K562 (cell line): ENCODE data around the gene PCAT6. TPM values are rescaled to one million over a fixed set of nuclear protein-coding genes. Genes with fewer than 3 reads are reported as not detected.

Source experiments
- ATAC-seq: fragments of 200-7000 bp; cut with Tn5 transposase; 3 replicates; pipeline ENCODE4 v1.9.1; 2020; ENCODE audit warnings: moderate library complexity
- BruUV-seq: library from RNA; stranded (reverse); fragments of 400-500 nt; replicated peaks from 2 replicates; lab custom pipeline; 2021; lab: Mats Ljungman, UMichigan
- CTCF ChIA-PET: fragments of 300-600 bp; formaldehyde crosslinking; extraction: SDS; loops from one replicate; lab custom pipeline; 2021; ENCODE audit warnings: low intra/inter-chr PET ratio; lab: Yijun Ruan, JAX
- POLR2A ChIA-PET: fragments of 300-600, 350-650 bp; sonication (Branson Sonifier 250); formaldehyde crosslinking; extraction: SDS; loops from one replicate; lab custom pipeline; 2021; ENCODE audit warnings: antibody characterized with exemption, inconsistent platforms; lab: Yijun Ruan, JAX
- DNase-seq, 4 experiments: peaks; one replicate each; pipeline versions ENCODE4 v3.0.0 to v3.0.0-alpha.2; 2011 to 2018; ENCODE audit warnings: low spot score in 3 of 4, mixed read lengths in 3 of 4; ENCODE audit errors: extremely low read depth in 1 of 4
- FAIRE-seq: peaks from 2 replicates; lab custom pipeline; 2011; peaks lifted over from hg19 to GRCh38; lab: Jason Lieb, UNC
- H2AFZ ChIP-seq: 2 replicates; pipeline ENCODE4 v1.6.0; 2011; ENCODE audit warnings: low read depth, low read length, control low read depth, inconsistent platforms
- H3K27ac ChIP-seq: fragments of 200-600 bp; 3 replicates; pipeline ENCODE4 v1.8.0; 2011; ENCODE audit warnings: low read depth, mild to moderate bottlenecking, control low read depth, inconsistent platforms, low read length, moderate library complexity, mixed read lengths; ENCODE audit errors: extremely low read depth
- H3K27me3 ChIP-seq, 2 experiments: fragments of 300-600 bp in 1 of 2; 2 replicates in 1 of 2; 3 replicates in 1 of 2; pipeline versions ENCODE4 v1.6.0 to v1.8.0; 2011; ENCODE audit warnings: inconsistent platforms in 2 of 2, low read length in 2 of 2, mild to moderate bottlenecking in 1 of 2, mixed read lengths in 1 of 2, moderate library complexity in 1 of 2; ENCODE audit not compliant: control insufficient read depth in 2 of 2, insufficient read depth in 2 of 2
- H3K36me3 ChIP-seq: fragments of 300-600 bp; 3 replicates; pipeline ENCODE4 v1.8.0; 2011; ENCODE audit warnings: mild to moderate bottlenecking, low read length, inconsistent platforms; ENCODE audit not compliant: control insufficient read depth, insufficient read depth
- H3K4me1 ChIP-seq, 2 experiments: fragments of 200-600 bp in 1 of 2; replicated peaks in 1 of 2; 2 replicates in 1 of 2; 3 replicates in 1 of 2; pipeline versions ENCODE4 v1.5.1 to v1.8.0; 2011; ENCODE audit warnings: inconsistent platforms in 2 of 2, low read length in 2 of 2, mild to moderate bottlenecking in 1 of 2, mixed read lengths in 1 of 2, moderate library complexity in 1 of 2; ENCODE audit not compliant: control insufficient read depth in 2 of 2, insufficient read depth in 2 of 2
- H3K4me2 ChIP-seq: 2 replicates; pipeline ENCODE4 v1.6.1; 2011; ENCODE audit warnings: low read length, control low read depth, inconsistent platforms, mixed read lengths; ENCODE audit not compliant: insufficient read depth
- H3K4me3 ChIP-seq: fragments of 200-600 bp; sonication (generic), shearing (Covaris generic); 2 replicates; pipeline ENCODE4 v1.5.1; 2016; ENCODE audit warnings: control low read depth, inconsistent platforms
- H3K79me2 ChIP-seq: fragments of 200-600 bp; 3 replicates; pipeline ENCODE4 v1.8.0; 2011; ENCODE audit warnings: low read length, inconsistent platforms; ENCODE audit not compliant: control insufficient read depth, insufficient read depth
- H3K9ac ChIP-seq, 2 experiments: 2 replicates each; pipeline versions ENCODE4 v1.6.0 to v1.6.1; 2011; ENCODE audit warnings: low read depth in 2 of 2, low read length in 2 of 2, control low read depth in 1 of 2, inconsistent platforms in 1 of 2, mild to moderate bottlenecking in 1 of 2, mixed read lengths in 1 of 2; ENCODE audit not compliant: insufficient read depth in 1 of 2
- H3K9me1 ChIP-seq: one replicate; pipeline ENCODE4 v1.6.0; 2011; ENCODE audit warnings: inconsistent platforms, mild to moderate bottlenecking, low read length, moderate library complexity; ENCODE audit not compliant: control insufficient read depth, insufficient read depth
- H3K9me3 ChIP-seq: replicated peaks from 2 replicates; pipeline ENCODE4 v1.5.1; 2011; ENCODE audit warnings: low read depth, low read length, inconsistent platforms; ENCODE audit not compliant: control insufficient read depth, insufficient read depth
- H4K20me1 ChIP-seq: replicated peaks from 2 replicates; pipeline ENCODE4 v1.6.1; 2011; ENCODE audit warnings: low read length, inconsistent platforms, mixed read lengths; ENCODE audit not compliant: control insufficient read depth, insufficient read depth
- CEBPB ChIP-seq: fragments of 450-650 bp; IDR thresholded peaks from 2 replicates; pipeline ENCODE4 v1.6.1; 2016; ENCODE audit warnings: missing genetic modification characterization, missing compliant biosample characterization
- CREM ChIP-seq: IDR thresholded peaks from 2 replicates; pipeline ENCODE4 v1.6.1; 2014; ENCODE audit warnings: antibody characterized with exemption, low read depth
- FOXK2 ChIP-seq, 2 experiments: fragments of 450-650 bp; IDR thresholded peaks in 1 of 2; conservative IDR thresholded peaks in 1 of 2; 2 replicates each; pipeline ENCODE4 v1.6.1; 2016; ENCODE audit warnings: low read depth in 2 of 2, mild to moderate bottlenecking in 1 of 2
- L3MBTL2 ChIP-seq: fragments of 450-650 bp; IDR thresholded peaks from 2 replicates; pipeline ENCODE4 v1.6.1; 2016; ENCODE audit warnings: mild to moderate bottlenecking, moderate library complexity
- NELFE ChIP-seq: IDR thresholded peaks from 2 replicates; pipeline ENCODE4 v1.6.1; 2011; ENCODE audit warnings: mild to moderate bottlenecking; ENCODE audit not compliant: insufficient read depth, insufficient read length
- ZKSCAN8 ChIP-seq: fragments of 200-800 bp; sonication (Bioruptor generic); IDR thresholded peaks from 2 replicates; pipeline ENCODE4 v1.6.1; 2016; ENCODE audit warnings: missing genetic modification characterization, missing compliant biosample characterization
- ZNF280A ChIP-seq: fragments of 450-650 bp; IDR thresholded peaks from 2 replicates; pipeline ENCODE4 v1.6.1; 2018; ENCODE audit warnings: mild to moderate bottlenecking, low read depth; ENCODE audit not compliant: partially characterized antibody
- ZNF354B ChIP-seq: fragments of 250-450 bp; sonication (Bioruptor Pico); IDR thresholded peaks from 2 replicates; pipeline ENCODE4 v1.4.0; 2020
- ZNF561 ChIP-seq: fragments of 450-650 bp; formaldehyde crosslinking; conservative IDR thresholded peaks from 2 replicates; pipeline ENCODE4 v1.4.0; 2020; ENCODE audit warnings: mild to moderate bottlenecking, moderate library complexity
- WGBS: fragments of 100-300 bp; shearing (Covaris generic); methylation state at CpG from one replicate; pipeline ENCODE4 v1.1.6; 2016; ENCODE audit warnings: low coverage, mixed read lengths; ENCODE audit not compliant: insufficient coverage; ENCODE audit errors: missing lambda C conversion rate; 5-methylcytosine and 5-hydroxymethylcytosine counted together
- in situ Hi-C: fragments of 300-500 bp; cut with MboI; formaldehyde crosslinking; loops from 4 replicates; pipeline ENCODE4 v1.15.0; 2018; ENCODE audit warnings: inconsistent platforms, mixed read lengths
- intact Hi-C: fragments of 100-400 bp; cut with micrococcal nuclease; formaldehyde crosslinking; loops from 2 replicates; pipeline ENCODE4 v1.14.2; 2022
- polyA plus RNA-seq, 8 experiments: library from polyadenylated mRNA; depleted of rRNA in 4 of 8; stranded (reverse) in 5 of 8; unstranded in 3 of 8; fragments of >200 nt; fragmentation: Nextera tagmentation in 2 of 8; fragmentation: Illumina TruSeq in 1 of 8; extraction: Ambion mirVana in 2 of 8; extraction: Trizol in 1 of 8; gene quantifications; 2 replicates each; pipeline versions ENCODE4 v1.2.1 to v1.2.3, GENCODE V29; 2011 to 2014; ENCODE audit warnings: inconsistent platforms in 1 of 8, missing spikeins in 1 of 8
- total RNA-seq, 7 experiments: library from RNA; depleted of rRNA in 6 of 7; stranded (reverse); fragments of >200 nt in 6 of 7; fragmentation: Illumina TruSeq in 2 of 7; extraction: Trizol in 2 of 7; gene quantifications; 2 replicates each; pipeline versions ENCODE4 v1.2.1 to v1.2.3, GENCODE V29; 2011 to 2021; ENCODE audit warnings: low replicate concordance in 1 of 7
- TF ChIP-seq, protein P1 (sequence below): sonication (generic); formaldehyde crosslinking; IDR thresholded peaks from 2 replicates; pipeline ENCODE4 v1.9.0; 2022; ENCODE audit warnings: mild to moderate bottlenecking, missing genetic modification reagents
- TF ChIP-seq, protein P2 (sequence below), 2 experiments: fragments of 450-650 bp in 1 of 2; sonication (generic) in 1 of 2; formaldehyde crosslinking in 1 of 2; IDR thresholded peaks in 1 of 2; conservative IDR thresholded peaks in 1 of 2; 2 replicates each; pipeline versions ENCODE4 v1.6.1 to v1.8.1; 2016 to 2023; ENCODE audit warnings: mild to moderate bottlenecking in 2 of 2, moderate library complexity in 2 of 2, inconsistent platforms in 1 of 2, missing genetic modification reagents in 1 of 2

PCAT6 gene
- total and polyA plus RNA-seq, 9 of the 15 experiments (the other 6 are each of a cell fraction or from before 2014, with no cell fraction given): 0.25 to 2.4 (median 0.54) TPM; not detected in 1

DNA sequence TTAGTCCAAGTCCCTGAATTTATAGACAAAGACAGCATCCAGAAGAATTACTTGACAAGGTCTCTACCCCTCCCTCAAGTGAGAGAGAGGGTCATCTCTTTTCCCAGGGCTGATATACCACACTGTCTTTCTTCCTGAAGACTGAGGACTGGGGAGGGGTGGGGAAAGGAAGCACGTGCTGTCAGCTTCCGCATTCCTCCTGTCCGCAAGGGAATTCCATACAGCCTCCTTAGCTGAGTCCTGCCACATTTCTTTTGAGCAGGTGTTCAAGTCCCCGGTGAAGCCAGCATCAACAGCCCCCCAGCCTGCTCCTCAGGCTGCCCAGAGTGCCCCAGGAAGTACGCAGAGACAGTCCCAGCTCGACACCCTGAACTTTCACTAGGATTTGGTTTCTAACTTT is 34.2 kb downstream of the PCAT6 start:
- Histone ChIP-seq H3K9ac (0 out of 4 replicates have a peak overlapping the region, but pooled peaks of 1 of the 2 experiments have one; percentile 27), H3K4me3 (no peak overlapping the region)
- intact Hi-C loops: no loop called here
- 0 out of 2 replicates have a peak, but pooled peaks have one; percentile 17 for TF ChIP-seq L3MBTL2
- TF ChIP-seq CREM: no peak
- TF ChIP-seq, protein P1, sequence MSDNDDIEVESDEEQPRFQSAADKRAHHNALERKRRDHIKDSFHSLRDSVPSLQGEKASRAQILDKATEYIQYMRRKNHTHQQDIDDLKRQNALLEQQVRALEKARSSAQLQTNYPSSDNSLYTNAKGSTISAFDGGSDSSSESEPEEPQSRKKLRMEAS (CRISPR knock-in tag): 0 out of 2 replicates have a peak, but pooled peaks have one; percentile 21
- TF ChIP-seq, all 486 proteins: peak for 2
- Histone ChIP-seq H3K27ac (no peak overlapping the region), H4K20me1 (no peaks in the 10 kb centered on the region), H3K9me3 (no peaks in the 10 kb centered on the region), H3K4me2 (no peak overlapping the region), H2AFZ (peak overlapping the region; percentile 34), H3K4me1 (no peaks in the 10 kb centered on the region; a peak in 1 of 5 replicates), H3K79me2 (no peaks in the 10 kb centered on the region), H3K9me1 (no peaks in the 10 kb centered on the region), H3K27me3 (peaks cover 0 to 7% of the 10 kb centered on the region in 2 experiments; a peak in 1 of 5 replicates), H3K36me3 (no peaks in the 10 kb centered on the region)
- 49% methylated on average over 6 of the region's 6 CpGs for WGBS
- in situ Hi-C loops: no loop called here
- BruUV-seq: no TSS peak
- CTCF ChIA-PET: no interaction called here
- ATAC-seq (no peak; the same call in 2 of the 3 replicates), FAIRE-seq (no peak), DNase-seq (no peak)
- POLR2A ChIA-PET: interaction anchor here (0.8 to 1.0 kb wide), 3 partner anchors 16 to 422 kb away, joined by 3 to 4 read pairs (median 3); no protein-coding TSS in a partner anchor

GRCh38 chr1:202848191-202848542 is 37.4 kb downstream of the PCAT6 start:
- Histone ChIP-seq H3K4me2 (no peak overlapping the region), H3K27me3 (peaks cover 0 to 7% of the 10 kb centered on the region in 2 experiments; a peak in 1 of 5 replicates), H3K79me2 (no peaks in the 10 kb centered on the region), H3K9me3 (no peaks in the 10 kb centered on the region), H3K9me1 (no peaks in the 10 kb centered on the region), H3K27ac (no peak overlapping the region), H3K9ac (no peak overlapping the region), H3K4me3 (no peak overlapping the region), H4K20me1 (no peaks in the 10 kb centered on the region), H3K4me1 (no peaks in the 10 kb centered on the region; a peak in 2 of 5 replicates), H3K36me3 (no peaks in the 10 kb centered on the region), H2AFZ (0 out of 2 replicates have a peak overlapping the region, but pooled peaks have one; percentile 13)
- in situ Hi-C loops: no loop called here
- ChIA-PET CTCF (interaction anchor here (1.2 kb wide), 1 partner anchor 96 kb away, joined by 6 read pairs; no protein-coding TSS in a partner anchor), POLR2A (interaction anchor here (1.2 kb wide), 1 partner anchor 16 kb away, joined by 3 read pairs; no protein-coding TSS in a partner anchor)
- FAIRE-seq (no peak), DNase-seq (no peak), ATAC-seq (no peak; the same call in 2 of the 3 replicates)
- 18% methylated on average over 2 of the region's 2 CpGs for WGBS
- intact Hi-C loops: no loop called here
- BruUV-seq: no TSS peak
- TF ChIP-seq ZNF280A (no peak), CEBPB (tag) (no peak), ZNF354B (CRISPR knock-in tag) (no peak), NELFE (no peak), ZNF561 (CRISPR knock-in tag) (no peak), FOXK2 (conservative IDR thresholded peaks at IDR 0.05 in 1 of 2, IDR thresholded peaks at IDR 0.05 in 1 of 2; ENCODE audit: low read depth in 2 of 2) (no peak), ZKSCAN8 (CRISPR knock-in tag) (no peak)
- TF ChIP-seq, protein P2, sequence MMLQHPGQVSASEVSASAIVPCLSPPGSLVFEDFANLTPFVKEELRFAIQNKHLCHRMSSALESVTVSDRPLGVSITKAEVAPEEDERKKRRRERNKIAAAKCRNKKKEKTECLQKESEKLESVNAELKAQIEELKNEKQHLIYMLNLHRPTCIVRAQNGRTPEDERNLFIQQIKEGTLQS (IDR thresholded peaks at IDR 0.05): no peak
- TF ChIP-seq, protein P2 (CRISPR knock-in tag; conservative IDR thresholded peaks at IDR 0.05): no peak
